ENCODE data around the gene DESI2.

GRCh38 chr1:244712669-244713068 is 59.7 kb downstream of the DESI2 start:
- no peak for TF ChIP-seq CTCF (IDR thresholded peaks at IDR 0.05)
- no peak for TF ChIP-seq POLR2A (IDR thresholded peaks at IDR 0.05)

All from thyroid gland (tissue), 4 donors.